COLO668 (cell line): Measurements from ENCODE around the gene TRABD2B.

ENCODE experiments used
- DNase-seq: peaks from one replicate; lab custom pipeline; 2025; ENCODE audit not compliant: unreplicated experiment; lab: John Stamatoyannopoulos, UW

Gene TRABD2B

GRCh38 chr1:47997289-47998200, at the start of gene TRABD2B:
TSS of gene TRABD2B (minus strand) at chr1:47997385.
- DNase-seq = peak; percentile 91

GRCh38 chr1:48044311-48044710, 47.1 kb upstream of the TRABD2B start:
- DNase-seq = no peak

GRCh38 chr1:48043622-48044021, 46.4 kb upstream of the TRABD2B start:
- DNase-seq = peak; percentile 84

- no peak for DNase-seq
These were observed 43.0 kb upstream of the TRABD2B start for GRCh38 chr1:48040154-48040553.

- peak; percentile 36 for DNase-seq
These were observed 42.2 kb upstream of the TRABD2B start for GRCh38 chr1:48039088-48040054.

GRCh38 chr1:48038270-48038767, 41.1 kb upstream of the TRABD2B start:
- no peak for DNase-seq

GRCh38 chr1:48036710-48037355, 39.6 kb upstream of the TRABD2B start:
- no peak for DNase-seq

- DNase-seq = no peak
These were observed 38.4 kb upstream of the TRABD2B start for GRCh38 chr1:48035371-48036141.

GRCh38 chr1:48033495-48034045, 36.4 kb upstream of the TRABD2B start:
- no peak for DNase-seq

- DNase-seq = no peak
These were observed 34.5 kb upstream of the TRABD2B start for GRCh38 chr1:48031676-48032075.

- no peak for DNase-seq
These were observed 33.6 kb upstream of the TRABD2B start for GRCh38 chr1:48030696-48031365.

GRCh38 chr1:48030211-48030610, 33.0 kb upstream of the TRABD2B start:
- no peak for DNase-seq

- DNase-seq = no peak
These were observed 31.3 kb upstream of the TRABD2B start for GRCh38 chr1:48028218-48029069.

- no peak for DNase-seq
These were observed 30.3 kb upstream of the TRABD2B start for GRCh38 chr1:48027533-48027835.

GRCh38 chr1:48026701-48027532, 29.7 kb upstream of the TRABD2B start:
- DNase-seq = no peak

- DNase-seq = no peak
These were observed 29.1 kb upstream of the TRABD2B start for GRCh38 chr1:48026275-48026674.

- DNase-seq = no peak
These were observed 27.9 kb upstream of the TRABD2B start for GRCh38 chr1:48025076-48025475.

- DNase-seq = no peak
These were observed 26.3 kb upstream of the TRABD2B start for GRCh38 chr1:48023488-48023887.
